GM21786 (cell line): ENCODE measurements around the gene FKTN.
A peak's percentile ranks its signal among the peaks of the same experiment; 100 is the strongest.
"Not testable (repeated sequence)": the region's sequence is repeated elsewhere in the genome, so short reads cannot be mapped to it uniquely, and the experiment has no call there.

ENCODE experiments used
- ATAC-seq: cut with Tn5 transposase; IDR thresholded peaks from one replicate; pipeline ENCODE4 v1.9.1; 2021; ENCODE audit not compliant: unreplicated experiment

Gene FKTN

GRCh38 chr9:105557804-105558610 lies at the start of gene FKTN:
Gene FKTN (plus strand): TSS chr9:105558131. CDS start chr9:105575033, 16,902 bp downstream.
- ATAC-seq = peak; percentile 94

- no peak for ATAC-seq
Observed at GRCh38 chr9:105508530-105508929, 49.4 kb upstream of the FKTN start.

DNA sequence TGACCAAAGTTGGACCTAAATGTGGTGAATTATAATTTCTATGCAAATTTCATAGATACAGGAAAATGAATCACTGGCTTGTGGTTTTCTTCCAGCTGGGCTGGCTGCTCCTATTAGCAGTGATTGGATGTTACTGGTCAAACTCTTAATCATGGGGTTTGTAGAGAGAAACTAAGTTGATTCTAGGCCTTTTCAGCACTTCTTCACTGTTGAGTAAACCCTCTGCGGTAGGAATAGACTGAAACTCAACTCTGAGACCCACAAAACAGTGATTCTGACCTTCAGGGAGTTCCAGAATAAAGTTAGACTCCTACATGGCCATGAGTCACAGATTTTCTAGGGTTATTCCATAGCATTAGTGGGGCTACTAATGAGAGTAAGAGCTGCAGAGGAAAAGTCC lies 47.9 kb upstream of the FKTN start:
- ATAC-seq = peak; percentile 68

DNA sequence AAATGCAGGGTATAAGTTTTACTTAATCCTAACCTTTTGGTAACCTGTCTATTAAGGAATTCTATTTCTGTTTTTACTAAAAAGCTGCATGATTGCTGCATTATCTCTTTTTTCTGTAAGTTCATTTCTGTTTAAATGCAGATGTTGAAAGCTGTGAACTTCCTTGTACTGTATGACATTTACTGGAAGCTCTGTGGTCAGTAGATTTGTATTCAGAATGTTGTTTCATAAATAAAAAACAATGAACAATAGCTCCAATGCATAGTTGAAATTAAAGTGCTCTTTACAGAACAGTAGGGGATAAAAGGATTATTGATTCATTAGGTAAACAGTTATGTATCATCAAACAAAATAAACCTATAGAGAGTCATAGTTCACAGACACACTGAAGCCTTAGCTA lies 46.5 kb upstream of the FKTN start:
- ATAC-seq = no peak

- no peak for ATAC-seq
Observed at GRCh38 chr9:105515811-105516413, 42.0 kb upstream of the FKTN start.

DNA sequence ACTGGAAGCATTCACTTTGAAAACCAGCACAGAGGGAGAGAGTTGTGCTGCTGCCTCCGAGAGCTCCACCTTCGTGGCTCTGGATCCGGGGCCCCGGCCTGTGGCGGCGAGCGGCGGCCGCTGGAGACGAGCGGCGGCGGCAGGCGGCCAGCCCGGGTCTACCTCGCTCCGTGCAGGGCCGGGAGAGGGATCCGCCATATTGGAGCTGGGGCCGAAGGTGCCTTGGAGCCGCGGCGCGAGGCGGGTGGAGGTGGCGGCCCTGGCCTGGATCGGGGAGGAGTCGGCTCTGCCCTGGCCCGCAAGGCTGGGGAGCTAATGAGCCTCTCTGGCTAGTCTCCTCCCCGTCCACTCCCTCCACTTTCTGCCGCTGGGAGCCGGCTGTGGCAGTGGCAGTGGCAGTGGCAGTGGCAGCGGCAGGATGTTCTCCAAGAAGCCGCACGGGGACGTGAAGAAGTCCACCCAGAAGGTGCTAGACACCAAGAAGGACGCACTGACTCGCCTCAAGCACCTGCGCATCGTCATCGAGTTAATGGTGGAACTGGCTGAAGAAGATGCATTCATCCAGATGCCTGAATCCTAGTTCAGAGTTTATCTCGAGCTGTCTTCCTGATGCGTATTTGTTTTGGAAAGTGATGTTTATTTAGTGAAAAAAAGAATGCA lies 38.1 kb upstream of the FKTN start:
- ATAC-seq = not testable (repeated sequence)

DNA sequence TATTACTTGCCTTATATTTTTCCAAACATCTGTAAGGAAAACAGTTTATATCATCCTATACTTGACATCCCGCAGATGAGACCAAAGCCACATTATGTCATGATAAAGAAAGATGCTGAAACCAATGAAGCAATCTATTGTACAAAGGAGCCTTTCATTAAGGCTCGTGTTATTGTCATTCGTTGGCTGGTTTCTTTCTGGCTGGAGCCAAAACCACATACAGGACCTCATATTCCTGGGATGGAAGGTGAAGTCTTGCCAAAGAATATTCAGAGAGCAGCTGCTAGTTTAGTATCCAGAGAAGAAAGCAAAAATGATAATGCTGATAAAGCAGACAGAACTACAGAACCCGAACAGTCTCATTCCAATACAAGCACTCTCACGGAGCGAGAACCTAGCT lies 36.9 kb upstream of the FKTN start:
- ATAC-seq = not testable (repeated sequence)

- peak; percentile 90 for ATAC-seq
Observed at GRCh38 chr9:105522618-105523385, 35.1 kb upstream of the FKTN start.

DNA sequence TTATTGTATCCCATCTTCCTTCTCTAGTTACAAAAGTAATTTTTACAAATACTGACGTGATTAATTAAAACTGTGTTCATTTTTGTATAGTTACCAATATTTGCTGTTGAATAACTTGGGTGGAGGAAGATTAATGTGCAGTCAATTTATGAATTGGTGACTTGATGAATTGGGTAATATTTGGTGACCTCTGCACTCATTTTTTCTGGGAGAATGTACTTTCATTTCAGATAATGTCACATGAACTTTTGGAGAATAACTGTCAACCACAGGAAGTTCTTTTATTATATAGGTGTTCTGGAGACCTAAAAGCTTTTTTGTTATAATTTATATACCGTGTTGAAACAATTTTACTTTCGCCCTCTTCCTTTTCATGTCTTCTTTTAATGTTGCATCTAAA lies 26.4 kb upstream of the FKTN start:
- no peak for ATAC-seq

- ATAC-seq = peak; percentile 68
Observed at GRCh38 chr9:105535920-105536668, 21.8 kb upstream of the FKTN start.

DNA sequence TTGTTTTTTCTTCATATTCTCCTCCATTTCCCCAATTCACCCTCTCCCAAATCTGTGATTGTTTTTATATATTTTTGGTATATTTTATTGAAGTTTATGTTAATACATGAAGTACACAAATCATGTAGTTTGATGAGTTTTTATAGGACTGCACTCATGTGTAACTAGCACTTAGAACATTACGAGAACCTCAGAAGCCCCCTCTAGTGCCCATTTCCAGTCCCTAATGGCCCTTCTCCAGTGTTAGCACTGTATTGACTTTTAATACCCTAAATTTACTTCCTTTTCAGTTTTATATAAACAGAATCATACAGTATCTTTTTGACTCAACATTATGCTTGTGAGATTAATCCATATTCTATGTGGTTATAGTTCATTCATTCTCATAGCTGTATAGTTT lies 18.5 kb upstream of the FKTN start:
- ATAC-seq = no peak

- peak; percentile 94 for ATAC-seq
Observed at GRCh38 chr9:105541838-105542237, 16.1 kb upstream of the FKTN start.

DNA sequence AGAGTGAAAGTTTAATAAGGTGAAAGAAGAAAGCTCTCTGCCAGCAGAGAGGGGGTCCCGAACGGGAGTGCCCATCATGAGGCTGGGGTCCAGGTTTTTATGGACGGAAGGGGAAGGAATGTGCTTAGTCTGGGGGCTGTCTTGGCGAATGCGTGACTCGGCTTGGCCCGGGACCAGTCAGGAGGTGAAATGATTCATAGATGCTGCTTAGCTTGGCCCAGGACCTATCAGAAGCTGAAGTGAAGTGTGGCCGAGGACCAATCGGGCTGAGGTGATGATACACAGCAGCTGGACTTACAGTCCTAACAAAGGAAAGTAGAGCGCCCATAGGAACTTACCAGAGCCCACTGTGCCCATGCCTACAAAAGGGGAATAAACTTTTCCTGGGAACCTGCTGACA lies 3.9 kb upstream of the FKTN start:
- no peak for ATAC-seq

DNA sequence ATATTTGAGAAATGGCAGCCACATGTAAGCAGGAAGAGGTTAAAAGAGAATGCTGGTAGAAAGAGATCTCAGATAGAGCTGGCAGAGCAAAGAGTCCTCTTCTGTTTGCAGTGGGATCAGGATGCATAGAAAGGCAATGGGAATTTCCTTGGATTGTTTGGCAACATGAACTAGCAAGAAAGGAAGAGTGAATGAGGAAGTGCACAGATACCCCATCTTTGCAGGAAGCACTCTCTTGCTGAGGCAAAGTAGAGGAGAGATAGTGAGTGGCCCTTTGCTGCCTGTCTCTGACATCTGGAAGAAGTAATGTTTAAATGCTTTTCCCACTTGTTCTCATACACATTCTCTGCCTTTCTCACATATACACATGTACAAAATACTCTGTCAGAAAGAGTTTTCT lies 14.5 kb downstream of the FKTN start:
- ATAC-seq = no peak

- ATAC-seq = not testable (repeated sequence)
Observed at GRCh38 chr9:105579952-105580351, 22.0 kb downstream of the FKTN start.

- ATAC-seq = not testable (repeated sequence)
Observed at GRCh38 chr9:105581550-105581949, 23.6 kb downstream of the FKTN start.

- no peak for ATAC-seq
Observed at GRCh38 chr9:105593145-105593544, 35.2 kb downstream of the FKTN start.

GRCh38 chr9:105608721-105609598 lies 51.0 kb downstream of the FKTN start:
- peak; percentile 76 for ATAC-seq

DNA sequence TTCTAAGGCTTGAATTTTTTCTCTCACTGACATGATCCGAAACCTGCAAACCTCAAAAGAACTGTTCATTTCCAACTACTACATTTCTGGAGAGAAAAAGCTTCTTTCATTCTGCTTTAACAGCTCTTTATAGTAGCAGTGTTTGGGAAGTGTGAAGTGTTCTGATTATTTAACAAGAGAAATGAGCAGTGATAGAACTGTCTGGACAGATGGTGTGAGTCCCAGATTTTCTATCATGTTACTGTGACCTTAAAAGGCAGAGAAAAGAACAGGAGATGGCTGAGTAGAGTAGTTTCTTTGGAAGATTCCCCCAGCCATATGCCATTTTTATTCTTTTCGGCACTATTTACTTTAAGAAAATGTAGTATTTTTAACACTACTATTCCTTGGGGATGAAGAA lies 63.1 kb downstream of the FKTN start:
- ATAC-seq = no peak

- no peak for ATAC-seq
Observed at GRCh38 chr9:105625088-105625487, 67.2 kb downstream of the FKTN start.
